SH-SY5Y (cell line): Measurements from ENCODE around the gene BTRC.

Experiments used
- GATA2 ChIP-seq: IDR thresholded peaks from 2 replicates; pipeline ENCODE4 v1.6.1; 2011; ENCODE audit warnings: mild to moderate bottlenecking, low read depth, low read length
- GATA3 ChIP-seq: IDR thresholded peaks from 2 replicates; pipeline ENCODE4 v1.6.1; 2011; ENCODE audit warnings: low read depth, mild to moderate bottlenecking, low read length, moderate library complexity

DNA sequence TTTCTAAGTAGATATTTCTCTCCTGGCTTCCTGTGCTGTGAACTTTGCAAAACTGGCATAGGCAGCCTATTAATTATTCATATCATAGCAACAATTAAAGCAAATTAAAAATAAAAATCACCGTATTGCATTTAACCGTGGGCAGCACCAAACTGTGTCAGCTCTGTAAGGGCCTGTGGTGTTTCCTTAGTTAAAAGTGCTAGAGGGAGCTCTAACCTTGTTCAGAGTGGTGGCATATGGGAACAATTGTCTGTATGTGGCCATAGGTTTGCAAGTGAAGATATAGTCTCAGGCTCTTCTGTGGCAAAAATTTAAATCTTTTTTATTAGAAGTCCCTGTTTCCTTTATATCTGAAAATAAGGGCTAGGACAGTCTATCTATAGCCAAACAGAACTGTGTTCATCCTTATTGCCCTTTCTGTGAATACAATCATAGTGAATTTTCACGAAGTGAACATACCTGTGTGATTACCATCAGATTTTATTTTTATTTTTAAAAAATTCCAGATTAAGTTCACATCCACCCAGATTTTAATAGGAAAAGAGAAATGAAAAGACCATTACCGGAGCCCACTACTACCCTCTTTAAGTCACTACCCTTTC lies 141.5 kb downstream of the BTRC start:
- TF ChIP-seq GATA3 = no peak
- no peak for TF ChIP-seq GATA2
